GM10266 (cell line): ENCODE measurements around the gene CLTB.

ENCODE experiments used
- DNase-seq: peaks from one replicate; pipeline ENCODE4 v3.0.0; 2012; ENCODE audit errors: extremely low spot score
- CTCF ChIP-seq: IDR thresholded peaks from 2 replicates; pipeline ENCODE4 v1.5.1; 2012; ENCODE audit warnings: mild to moderate bottlenecking, low read depth; ENCODE audit not compliant: control insufficient read depth, insufficient read depth; ENCODE audit errors: missing control alignments

The CLTB gene

DNA sequence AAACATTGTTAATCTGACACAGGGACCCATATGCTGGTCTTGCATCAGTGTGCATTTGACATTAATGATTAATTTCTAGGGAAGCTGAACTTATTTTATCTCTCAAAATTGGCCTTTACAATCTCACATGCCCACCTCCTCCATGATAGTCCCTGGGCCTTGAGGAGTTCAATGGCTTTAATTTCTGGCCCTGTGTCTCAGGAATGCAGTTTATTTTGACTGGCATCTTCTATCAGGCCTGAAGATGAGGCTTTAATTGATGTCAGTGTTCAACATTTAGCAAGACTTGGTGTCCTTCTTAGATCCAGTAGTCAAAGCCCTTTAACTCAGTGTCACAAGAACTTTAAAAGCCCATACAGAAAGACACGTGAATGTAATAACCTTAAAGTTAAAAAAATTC, 10.5 kb upstream of the CLTB start:
- no peak for TF ChIP-seq CTCF
- DNase-seq: no peak

- no peak for TF ChIP-seq CTCF
- no peak for DNase-seq
These were observed 9.5 kb upstream of the CLTB start for GRCh38 chr5:176425791-176426190.

- no peak for TF ChIP-seq CTCF
- no peak for DNase-seq
These were observed 8.8 kb upstream of the CLTB start for GRCh38 chr5:176425138-176425537.

GRCh38 chr5:176424181-176424580, 7.8 kb upstream of the CLTB start:
- DNase-seq: no peak
- TF ChIP-seq CTCF: no peak

GRCh38 chr5:176420972-176421544, 4.7 kb upstream of the CLTB start:
- no peak for TF ChIP-seq CTCF
- DNase-seq: no peak

- TF ChIP-seq CTCF: no peak
- no peak for DNase-seq
These were observed 3.7 kb upstream of the CLTB start for GRCh38 chr5:176420086-176420485.

DNA sequence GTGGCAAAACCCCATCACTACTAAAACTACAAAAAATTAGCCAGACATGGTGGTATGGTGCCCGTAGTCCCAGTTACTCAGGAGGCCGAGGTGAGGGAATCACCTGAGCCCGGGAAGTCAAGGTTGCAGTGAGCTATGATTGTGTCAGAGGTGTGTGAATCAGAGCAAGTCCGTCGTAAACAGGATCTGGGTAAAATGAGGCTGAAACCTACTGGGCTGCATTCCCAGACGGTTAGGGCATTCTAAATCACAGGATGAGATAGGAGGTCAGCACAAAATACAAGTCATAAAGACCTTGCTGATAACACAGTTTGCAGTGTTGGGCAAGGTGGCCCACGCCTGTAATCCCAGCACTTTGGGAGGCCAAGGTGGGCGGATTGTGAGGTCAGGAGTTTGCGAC, 1.9 kb upstream of the CLTB start:
- no peak for DNase-seq
- no peak for TF ChIP-seq CTCF
